ENCODE results near the gene XYLT1.
"Not testable (repeated sequence)": the region's sequence is repeated elsewhere in the genome, so short reads cannot be mapped to it uniquely, and the experiment has no call there.

XYLT1 gene

DNA sequence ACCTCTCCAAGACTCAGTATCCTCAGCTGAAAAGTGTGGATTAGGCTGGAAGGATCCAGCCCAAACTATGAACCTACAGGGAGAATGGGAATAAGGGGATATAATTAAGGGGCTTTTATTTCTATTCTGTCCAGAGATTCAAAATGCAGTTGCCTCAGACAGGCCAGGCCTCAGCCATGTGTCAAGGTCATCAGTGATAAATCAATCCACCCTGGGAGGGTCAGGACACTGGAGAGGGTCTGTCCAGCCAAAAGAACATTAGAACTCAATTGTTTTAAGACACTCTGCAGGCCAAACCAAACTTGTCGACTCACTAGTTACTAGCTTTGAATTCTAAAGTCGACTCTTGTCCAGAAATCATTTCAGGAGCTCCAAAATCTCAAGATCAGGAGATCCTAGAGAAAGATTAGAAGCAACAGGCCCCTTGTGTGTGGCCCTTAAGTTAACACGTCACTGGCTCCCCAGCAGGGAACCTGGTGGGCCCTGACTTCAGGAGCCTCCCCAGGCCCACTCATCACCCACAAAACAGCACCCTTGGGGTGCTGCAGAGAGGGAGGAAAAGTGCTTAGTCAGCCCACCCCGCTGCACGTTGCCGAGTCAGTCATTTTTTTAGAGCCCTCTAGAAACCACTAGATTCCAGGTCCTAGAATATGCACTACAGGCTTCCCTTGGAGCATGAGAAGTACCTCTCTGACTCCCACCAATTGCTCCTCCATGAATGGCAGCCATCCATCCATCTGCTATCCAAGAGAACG is 156.8 kb downstream of the XYLT1 start:
- DNase-seq (ENCODE audit: low read depth in 2 of 2, low spot score in 1 of 2) = no peak

DNA sequence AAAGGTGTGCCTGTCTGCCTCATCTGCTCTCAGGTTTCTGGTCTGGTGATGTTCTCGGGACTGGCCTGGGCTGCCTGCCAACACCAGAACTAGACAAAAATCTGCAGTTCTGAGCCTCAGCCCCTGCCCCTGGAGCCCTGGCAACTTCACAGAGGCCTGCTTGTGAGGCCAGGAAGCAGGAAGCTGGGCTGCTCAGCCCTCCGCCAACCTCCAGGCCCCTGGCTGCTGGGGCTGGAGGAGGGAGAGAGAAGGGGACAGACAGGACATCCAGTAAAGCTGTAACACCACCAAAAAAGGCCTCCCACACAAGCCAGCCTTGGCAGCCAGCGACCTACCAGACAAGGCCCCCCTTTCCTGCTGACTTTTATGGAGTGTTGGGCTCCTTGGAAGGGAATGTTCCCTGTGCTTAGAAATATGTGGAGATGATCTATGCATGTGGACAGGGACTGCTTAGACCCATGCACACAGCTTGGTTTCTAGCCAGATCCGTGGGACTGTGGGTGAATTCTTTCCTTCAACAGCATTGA is 157.6 kb downstream of the XYLT1 start:
- DNase-seq (ENCODE audit: low read depth in 2 of 2, low spot score in 1 of 2) = no peak

DNA sequence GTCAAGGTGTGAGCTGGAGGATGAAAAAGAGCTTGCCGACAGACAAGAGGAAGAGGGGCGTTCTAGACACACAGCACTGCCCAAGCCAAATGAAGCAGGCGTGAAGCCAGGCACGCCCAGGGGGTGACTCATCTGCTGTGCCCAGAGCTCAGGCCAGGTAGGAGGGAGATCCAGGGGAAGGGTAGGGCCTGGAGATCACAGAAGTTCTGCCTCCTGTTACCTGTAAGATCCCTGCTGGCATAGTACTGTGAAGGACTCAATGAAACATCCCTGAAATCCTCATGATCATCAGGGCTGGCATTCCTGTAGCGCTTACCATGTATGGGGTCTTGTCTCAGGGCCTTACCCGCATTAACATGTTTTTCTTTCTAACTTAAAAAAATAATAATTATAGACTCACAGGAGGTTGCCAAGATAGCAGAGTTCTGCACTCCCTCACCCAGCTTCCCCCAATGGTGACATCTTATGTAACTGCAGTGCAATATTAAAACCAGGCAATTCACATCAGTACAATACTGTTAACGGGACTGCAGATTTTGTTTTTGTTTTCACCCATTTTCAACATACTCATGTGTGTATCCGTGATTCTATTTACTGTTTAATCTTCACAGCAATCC is 158.6 kb downstream of the XYLT1 start:
- DNase-seq (ENCODE audit: low read depth in 2 of 2, low spot score in 1 of 2) = no peak

DNA sequence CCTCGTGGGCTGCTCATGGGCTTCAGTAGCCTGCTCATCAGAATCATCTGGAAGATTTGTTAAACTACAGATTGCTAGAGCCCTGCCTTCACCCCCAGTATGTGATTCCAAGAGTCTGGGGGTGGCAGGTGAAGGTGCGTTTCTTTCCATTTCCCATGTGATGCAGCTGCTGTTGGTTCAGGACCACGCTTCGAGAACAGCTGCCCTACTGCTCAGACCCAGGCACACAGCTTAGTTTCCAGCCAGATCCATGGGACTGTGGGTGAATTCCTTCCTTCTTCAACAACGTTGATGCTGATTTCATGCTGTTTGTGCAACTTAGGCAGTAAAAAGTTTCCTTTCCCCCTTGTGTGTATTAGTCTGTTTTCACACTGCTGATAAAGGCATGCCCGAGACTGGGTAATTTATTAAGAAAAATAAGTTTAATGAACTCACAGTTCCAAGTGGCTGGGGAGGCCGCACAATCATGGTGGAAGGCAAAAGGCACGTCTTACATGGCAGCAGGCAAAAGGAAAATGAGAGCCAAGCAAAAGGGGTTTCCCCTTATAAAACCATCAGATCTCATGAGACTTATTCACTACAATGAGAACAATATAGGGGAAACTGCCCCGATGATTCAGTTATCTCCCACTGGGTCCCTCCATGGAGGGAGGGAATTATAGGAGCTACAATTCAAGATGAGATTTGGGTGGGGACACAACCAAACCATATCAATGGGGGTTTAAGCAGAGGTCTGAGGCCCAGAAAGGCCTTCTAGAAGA is 159.2 kb downstream of the XYLT1 start:
- DNase-seq (ENCODE audit: low read depth in 2 of 2, low spot score in 1 of 2) = no peak

DNA sequence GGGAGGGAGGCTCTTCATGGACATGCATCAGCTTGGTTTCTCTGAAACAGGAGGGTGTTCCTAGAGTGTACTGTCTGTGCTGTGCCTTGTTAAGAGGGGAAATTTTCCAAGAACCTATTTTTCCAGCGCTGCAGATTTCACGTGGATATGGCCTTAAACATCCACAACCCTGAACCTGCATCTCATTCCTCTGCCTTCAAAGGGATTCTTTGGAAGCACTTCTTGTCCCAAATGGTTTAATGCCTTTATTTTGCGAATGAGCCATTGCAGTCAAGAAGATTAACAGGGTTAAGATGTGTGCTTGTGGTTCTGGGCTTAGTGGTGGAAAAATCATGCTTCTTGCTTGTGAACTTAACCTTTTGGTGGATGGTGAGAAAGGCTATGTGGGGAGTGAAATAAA is 161.2 kb downstream of the XYLT1 start:
- DNase-seq (ENCODE audit: low read depth in 2 of 2, low spot score in 1 of 2) = no peak

DNA sequence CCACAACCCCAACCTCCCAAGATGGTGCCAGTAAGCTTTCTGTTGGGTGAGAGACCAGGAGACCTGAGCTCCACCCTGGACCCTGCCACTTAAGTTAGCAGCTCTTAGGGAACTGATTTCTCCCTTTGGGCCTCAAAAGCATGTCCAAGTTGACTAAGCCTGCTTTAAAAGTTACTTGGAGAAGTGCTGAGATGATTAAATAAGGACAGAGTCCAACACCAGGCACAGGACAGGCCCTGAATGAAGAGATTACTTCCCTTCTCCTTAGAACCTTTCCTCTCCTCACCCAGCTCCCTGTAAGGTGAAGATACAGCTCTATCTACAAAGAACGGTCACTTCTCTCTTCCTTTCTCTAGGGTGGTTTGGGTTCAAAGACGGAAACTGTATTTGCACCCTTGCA is 162.6 kb downstream of the XYLT1 start:
- no peak for DNase-seq (ENCODE audit: low read depth in 2 of 2, low spot score in 1 of 2)

DNA sequence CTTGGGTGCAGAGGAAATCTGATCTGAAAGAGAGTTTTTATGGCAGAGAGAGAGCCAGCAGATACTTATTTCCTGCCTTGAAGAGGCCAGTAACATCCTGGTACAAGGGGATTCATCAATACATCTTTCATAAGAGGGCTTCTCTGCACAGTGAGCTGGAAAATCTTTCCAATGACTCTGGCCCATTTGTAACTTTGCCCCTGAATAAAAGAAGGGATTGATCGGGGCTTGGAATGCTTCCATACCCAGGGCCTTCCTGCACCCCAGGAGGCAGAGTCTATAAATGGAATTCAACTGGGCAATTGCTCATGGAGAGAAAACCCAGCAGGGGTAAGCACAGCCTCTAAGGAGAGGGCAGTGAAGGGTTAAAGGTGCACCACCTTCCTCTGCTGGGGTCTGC is 163.3 kb downstream of the XYLT1 start:
- DNase-seq (ENCODE audit: low read depth in 2 of 2, low spot score in 1 of 2) = no peak

DNA sequence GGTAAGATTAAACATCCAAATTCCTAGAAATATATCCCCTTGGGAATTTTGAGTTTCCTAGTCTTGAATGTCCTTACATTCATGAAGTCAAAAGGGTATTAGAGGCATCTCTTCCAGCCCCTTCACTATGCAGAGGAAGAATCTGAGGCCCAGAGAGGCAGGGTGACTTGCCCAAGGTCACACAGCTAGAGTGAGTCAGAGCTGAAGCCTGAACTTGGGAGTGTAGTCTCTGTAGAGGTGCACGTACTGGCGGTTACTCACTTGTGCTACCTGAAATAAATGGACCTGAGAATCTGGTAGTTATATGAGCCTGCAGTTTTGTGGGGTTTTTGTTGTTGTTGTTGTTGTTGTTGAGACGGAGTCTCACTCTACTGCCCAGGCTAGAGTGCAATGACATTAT is 164.0 kb downstream of the XYLT1 start:
- no peak for DNase-seq (ENCODE audit: low read depth in 2 of 2, low spot score in 1 of 2)

DNA sequence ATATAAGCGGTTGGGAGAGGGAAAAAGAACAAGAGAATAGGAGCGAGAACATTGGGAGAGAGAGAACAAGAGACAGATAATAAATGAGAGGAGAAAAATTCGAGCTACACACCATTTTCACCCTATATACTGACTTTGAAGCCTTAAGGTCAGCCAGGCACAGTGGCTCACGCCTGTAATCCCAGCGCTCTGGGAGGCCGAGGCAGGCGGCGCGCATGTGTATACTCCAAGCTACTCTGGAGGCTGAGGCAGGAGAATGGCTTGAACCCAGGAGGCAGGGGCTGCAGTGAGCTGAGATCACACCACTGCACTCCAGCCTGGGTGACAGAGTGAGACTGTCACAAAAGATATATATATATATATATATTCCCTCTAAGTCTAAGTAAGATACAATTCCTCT is 164.5 kb downstream of the XYLT1 start:
- DNase-seq (ENCODE audit: low read depth in 2 of 2, low spot score in 1 of 2) = not testable (repeated sequence)

DNA sequence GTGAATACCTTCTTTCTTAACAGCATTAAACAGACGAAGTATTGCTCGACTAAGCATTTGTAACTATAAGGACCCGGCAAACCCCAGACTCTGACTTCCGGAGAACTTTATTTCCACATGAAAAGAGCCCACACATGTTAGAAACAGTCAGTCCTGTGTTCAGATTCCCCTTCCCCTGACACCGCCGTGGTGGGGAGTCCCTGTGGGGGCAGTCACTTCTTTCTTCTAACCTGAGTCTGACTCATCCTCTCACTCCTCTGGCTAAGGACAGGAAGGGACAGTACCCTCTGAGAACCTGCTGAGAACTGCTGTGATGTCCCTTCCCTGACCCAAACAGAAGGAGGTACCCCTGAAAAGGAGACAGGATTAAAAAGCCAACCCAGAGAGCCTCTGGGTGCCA is 165.1 kb downstream of the XYLT1 start:
- no peak for DNase-seq (ENCODE audit: low read depth in 2 of 2, low spot score in 1 of 2)

DNA sequence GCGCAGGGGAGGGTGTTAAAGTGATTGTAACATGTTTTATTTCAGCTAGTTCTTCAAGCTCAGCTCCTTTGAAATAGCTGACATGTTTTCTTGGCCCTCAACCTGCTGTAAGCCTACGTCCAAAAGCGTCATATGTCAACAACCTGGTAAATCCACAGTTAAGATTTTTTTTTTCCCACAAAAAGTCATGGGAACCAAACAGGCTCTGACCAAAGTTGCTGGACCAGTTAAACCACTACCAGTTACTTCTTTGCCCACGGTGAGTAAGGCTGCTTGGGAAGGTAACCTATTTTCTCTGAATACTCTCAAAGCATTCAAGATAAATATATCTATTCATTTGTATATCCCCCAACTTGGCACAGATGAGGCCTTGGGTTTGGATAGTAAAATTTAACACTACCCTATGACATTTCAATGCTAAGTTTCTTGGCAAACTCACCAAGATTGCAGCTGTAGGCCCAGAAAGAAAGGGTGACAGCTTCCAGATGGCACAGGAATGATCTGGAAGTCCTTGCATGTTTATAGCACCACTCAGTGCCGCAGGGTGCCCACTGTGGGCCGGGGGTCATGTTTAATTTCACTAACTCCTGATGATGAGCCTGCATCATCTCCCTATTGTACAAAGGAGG is 166.2 kb downstream of the XYLT1 start:
- DNase-seq (ENCODE audit: low read depth in 2 of 2, low spot score in 1 of 2) = no peak

DNA sequence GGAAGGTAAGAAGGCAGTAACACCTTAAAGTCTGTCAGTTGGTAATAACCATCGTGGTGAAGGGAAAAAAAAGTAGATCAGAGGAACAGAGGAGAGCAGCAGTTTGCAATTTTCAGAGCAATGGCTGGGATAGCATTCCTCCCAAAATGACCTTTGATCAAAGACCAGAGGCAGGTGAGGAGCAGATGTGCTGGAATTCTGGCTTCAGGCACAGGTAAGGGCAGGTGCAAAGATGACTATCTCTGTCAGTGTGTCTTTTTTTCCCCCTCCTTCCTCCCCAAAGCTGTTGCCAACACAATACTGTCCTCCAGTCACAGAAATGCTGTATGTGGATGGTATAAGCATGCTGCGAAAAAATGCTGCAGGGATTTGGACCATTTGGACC is 166.7 kb downstream of the XYLT1 start:
- no peak for DNase-seq (ENCODE audit: low read depth in 2 of 2, low spot score in 1 of 2)

DNA sequence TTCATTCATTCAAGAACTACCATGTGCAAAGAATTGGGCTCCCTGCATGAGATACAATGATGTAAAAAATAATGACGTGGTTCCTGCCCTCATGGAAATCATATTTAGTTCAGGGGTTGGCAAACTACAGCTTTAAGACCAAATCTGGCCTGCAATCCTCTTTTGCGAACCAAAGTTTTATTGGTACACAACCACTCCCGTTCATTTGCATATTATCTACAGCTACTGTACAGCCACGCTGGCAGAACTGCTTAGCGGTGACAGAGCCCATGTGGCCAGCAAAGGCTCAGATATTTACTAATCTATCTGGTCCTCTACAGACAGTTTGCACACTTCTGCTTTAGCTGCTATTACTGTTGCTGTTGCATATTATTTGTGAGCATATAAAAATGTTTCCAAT is 167.7 kb downstream of the XYLT1 start:
- no peak for DNase-seq (ENCODE audit: low read depth in 2 of 2, low spot score in 1 of 2)

DNA sequence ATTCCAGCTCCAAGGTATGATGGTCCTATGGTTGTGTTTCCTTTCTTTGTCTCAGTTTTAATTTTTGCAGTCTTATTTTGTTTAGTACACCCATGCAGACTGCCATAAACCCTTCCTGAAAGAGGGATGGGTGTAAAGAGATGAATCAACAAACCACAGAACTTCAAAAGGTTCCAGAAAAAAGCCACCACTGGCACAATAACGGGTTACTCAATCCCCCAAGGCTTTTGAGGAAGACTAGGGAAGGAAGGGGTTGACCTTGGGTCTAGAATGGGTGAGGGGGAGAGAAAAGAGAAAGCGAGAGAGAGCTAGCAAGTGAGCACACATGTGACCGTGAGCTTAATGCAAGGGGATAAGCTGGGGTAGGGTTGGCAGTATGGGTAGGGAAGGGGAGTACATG is 168.1 kb downstream of the XYLT1 start:
- no peak for DNase-seq (ENCODE audit: low read depth in 2 of 2, low spot score in 1 of 2)

DNA sequence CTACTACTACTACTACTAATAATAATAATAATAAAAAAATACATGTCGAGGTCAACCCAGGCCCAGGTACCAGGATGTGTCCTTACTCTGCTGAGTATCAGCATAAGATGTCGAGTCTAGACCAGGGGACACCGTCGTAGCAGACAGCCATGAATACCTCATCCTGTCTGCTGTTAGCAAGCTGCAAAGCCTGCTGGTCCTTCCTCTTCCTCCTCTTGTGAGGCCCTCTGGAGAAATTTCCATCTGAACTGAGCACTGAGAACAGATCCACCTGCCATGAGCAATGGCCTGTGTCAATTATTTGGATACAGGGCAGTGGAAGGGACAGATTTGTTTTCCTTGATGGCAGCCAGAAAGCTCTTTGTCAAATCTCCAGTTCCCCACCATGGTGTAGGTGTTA is 168.5 kb downstream of the XYLT1 start:
- no peak for DNase-seq (ENCODE audit: low read depth in 2 of 2, low spot score in 1 of 2)

DNA sequence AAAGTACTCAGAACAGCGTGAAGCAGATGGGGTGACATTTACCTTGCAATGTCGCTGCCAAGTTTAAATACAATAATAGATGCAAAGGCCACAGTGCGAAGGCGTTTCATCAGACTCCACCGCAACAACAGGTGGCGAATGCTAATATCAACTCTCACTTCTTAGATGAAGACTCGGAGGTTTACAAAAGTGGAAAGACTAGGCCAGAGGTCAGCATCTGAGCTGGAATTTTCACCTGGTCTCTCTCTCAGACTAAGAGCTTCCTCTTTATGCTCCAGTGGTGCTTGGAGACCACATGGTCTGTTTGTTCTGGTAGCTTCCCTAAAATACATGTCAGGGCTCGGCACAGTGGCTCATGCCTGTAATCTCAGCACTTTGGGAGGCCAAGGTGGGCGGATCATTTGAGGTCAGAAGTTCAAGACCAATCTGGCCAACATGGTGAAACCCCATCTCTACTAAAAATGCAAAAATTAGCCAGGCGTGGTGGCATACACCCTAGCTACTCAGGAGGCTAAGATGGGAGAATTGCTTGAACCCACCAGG is 169.1 kb downstream of the XYLT1 start:
- DNase-seq (ENCODE audit: low read depth in 2 of 2, low spot score in 1 of 2) = no peak

DNA sequence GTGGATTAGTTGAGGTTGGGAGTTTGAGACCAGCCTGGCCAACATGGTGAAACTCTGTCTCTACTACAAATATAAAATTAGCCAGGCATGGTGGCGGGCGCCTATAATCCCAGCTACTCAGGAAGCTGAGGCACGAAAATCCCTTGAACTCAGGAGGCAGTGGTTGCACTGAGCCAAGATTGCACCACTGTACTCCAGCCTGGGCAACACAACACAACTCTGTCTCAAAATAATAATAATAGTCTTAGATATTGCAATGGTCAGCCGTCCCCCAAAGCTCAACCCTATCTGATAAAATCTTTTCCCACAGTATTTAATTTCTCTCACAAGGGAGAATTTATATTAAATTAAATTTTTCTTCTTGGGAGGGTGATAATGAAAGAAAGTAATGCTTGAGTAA is 169.6 kb downstream of the XYLT1 start:
- no peak for DNase-seq (ENCODE audit: low read depth in 2 of 2, low spot score in 1 of 2)

DNA sequence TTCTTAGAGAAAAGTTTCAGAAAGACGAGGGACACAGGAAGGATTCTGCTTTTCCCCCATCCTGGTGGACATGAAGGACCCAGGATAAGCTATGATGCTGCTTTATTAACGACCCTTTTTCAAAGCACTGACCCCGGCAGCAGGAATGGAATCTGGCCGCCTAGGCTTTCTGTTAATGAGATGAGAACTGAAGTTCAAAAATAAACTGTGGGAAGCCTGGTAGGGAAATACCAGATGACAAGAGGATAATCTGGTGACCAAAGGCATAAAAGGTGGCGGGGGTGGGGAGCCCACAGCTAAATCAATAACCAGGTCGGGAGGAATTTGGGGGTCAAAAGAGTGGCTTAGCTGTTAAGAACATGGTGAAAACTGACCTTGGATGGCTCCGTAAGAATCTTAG is 171.0 kb downstream of the XYLT1 start:
- DNase-seq (ENCODE audit: low read depth in 2 of 2, low spot score in 1 of 2) = no peak

DNA sequence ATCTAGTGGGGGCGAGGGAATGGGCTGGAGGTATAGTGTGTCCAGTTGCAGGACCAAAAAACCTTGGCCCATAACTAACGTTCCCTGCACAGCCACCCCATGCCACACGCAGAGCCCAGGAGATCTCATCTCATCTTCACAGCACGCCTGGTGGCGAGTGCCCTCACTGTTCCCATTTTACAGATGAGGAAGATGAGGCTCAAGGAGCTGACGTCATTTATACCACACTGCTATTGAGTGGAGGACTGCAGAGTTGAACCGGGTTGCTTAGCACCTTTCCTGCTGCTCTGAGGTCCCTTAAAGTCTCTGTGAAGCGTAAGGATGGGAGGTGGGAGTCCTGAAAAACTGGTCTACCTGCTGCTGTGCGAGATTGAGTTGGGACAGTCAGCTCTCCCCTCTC is 172.5 kb downstream of the XYLT1 start:
- no peak for DNase-seq (ENCODE audit: low read depth in 2 of 2, low spot score in 1 of 2)

DNA sequence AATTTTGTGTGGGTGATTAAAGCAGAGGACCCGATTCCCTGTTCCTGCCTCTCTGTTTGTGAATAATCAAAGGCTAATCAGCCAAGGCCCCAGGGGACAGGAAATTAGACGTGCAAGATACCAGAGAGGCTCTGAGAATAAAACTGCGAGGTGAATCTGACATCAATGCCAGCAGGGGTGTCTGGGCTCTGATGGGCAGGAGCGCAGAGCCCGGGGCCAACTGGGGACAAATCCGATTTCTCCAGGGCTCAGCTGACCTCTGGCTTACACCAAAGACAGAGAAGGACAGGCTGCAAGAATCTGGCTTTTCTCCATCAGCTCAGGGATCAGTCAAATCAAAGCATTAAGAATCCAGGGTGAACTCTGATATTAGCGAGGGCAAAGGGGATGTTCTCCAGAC is 174.3 kb downstream of the XYLT1 start:
- DNase-seq (ENCODE audit: low read depth in 2 of 2, low spot score in 1 of 2) = no peak

DNA sequence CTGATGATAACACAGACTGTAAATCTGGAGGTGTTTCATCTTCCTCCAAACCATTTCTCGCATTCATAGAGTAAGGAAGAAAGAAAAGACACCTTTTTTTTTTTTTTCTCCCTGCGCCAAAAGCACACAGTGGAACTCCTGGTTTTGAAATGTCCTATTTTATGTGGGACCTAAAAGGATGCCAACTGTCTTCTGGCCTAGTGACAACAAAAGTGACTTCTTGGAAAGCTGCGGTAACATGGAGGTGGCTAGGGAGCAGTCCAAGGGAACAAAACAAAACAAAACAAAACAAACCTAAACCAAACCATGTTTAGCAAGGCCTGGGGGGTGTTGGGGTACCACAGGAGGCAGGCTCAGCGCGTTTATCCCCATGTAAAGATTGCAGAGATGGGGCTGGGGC is 174.8 kb downstream of the XYLT1 start:
- no peak for DNase-seq (ENCODE audit: low read depth in 2 of 2, low spot score in 1 of 2)
